GM12878 (cell line): ENCODE results near the gene HHAT. TPM values are rescaled to one million over a fixed set of nuclear protein-coding genes. Genes with fewer than 3 reads are reported as not detected.

Experiments
- ATAC-seq: fragments of 200-7000 bp; cut with Tn5 transposase; 3 replicates; pipeline ENCODE4 v1.9.1; 2020; ENCODE audit warnings: mild to moderate bottlenecking, moderate library complexity
- BruUV-seq: library from RNA; stranded (reverse); fragments of 400-500 nt; replicated peaks from 2 replicates; lab custom pipeline; 2021; lab: Mats Ljungman, UMichigan
- CTCF ChIA-PET: fragments of 300-600 bp; sonication (Branson Sonifier 250); formaldehyde crosslinking; extraction: SDS; loops from one replicate; lab custom pipeline; 2021; ENCODE audit warnings: inconsistent platforms; lab: Yijun Ruan, JAX
- POLR2A ChIA-PET: fragments of 350-600 bp; formaldehyde crosslinking; extraction: SDS; loops from one replicate; lab custom pipeline; 2021; ENCODE audit warnings: inconsistent platforms; lab: Charles Lee
- RAD21 ChIA-PET: fragments of 300-600 bp; sonication (Branson Sonifier 250); formaldehyde crosslinking; loops from one replicate; lab custom pipeline; 2023; ENCODE audit warnings: antibody characterized with exemption; ENCODE audit not compliant: unreplicated experiment; lab: Charles Lee
- SMC1A ChIA-PET: fragments of 300-600 bp; sonication (Branson Sonifier 250); formaldehyde crosslinking; loops from one replicate; lab custom pipeline; 2023; ENCODE audit not compliant: unreplicated experiment, uncharacterized antibody; lab: Charles Lee
- DNase-seq: peaks from one replicate; pipeline ENCODE4 v3.0.0-alpha.2; 2011; ENCODE audit warnings: low read depth, low spot score
- FAIRE-seq: peaks from 3 replicates; lab custom pipeline; 2011; peaks lifted over from hg19 to GRCh38; lab: Jason Lieb, UNC
- H2AFZ ChIP-seq: 2 replicates; pipeline ENCODE4 v1.6.0; 2011; ENCODE audit warnings: low read depth, low read length, control low read depth; ENCODE audit not compliant: control insufficient read depth
- H3K27ac ChIP-seq: 2 replicates; pipeline ENCODE4 v1.5.1; 2011; ENCODE audit warnings: control low read depth; ENCODE audit not compliant: control insufficient read depth, insufficient read depth
- H3K27me3 ChIP-seq, 2 experiments: replicated peaks in 1 of 2; 2 replicates each; pipeline versions ENCODE4 v1.6.0 to v1.6.1; 2011; ENCODE audit warnings: low read length in 1 of 2; ENCODE audit not compliant: control insufficient read depth in 2 of 2, insufficient read depth in 2 of 2
- H3K36me3 ChIP-seq, 2 experiments: 2 replicates each; pipeline ENCODE4 v1.5.1; 2011; ENCODE audit warnings: low read length in 1 of 2; ENCODE audit not compliant: control insufficient read depth in 2 of 2, insufficient read depth in 2 of 2
- H3K4me1 ChIP-seq: 2 replicates; pipeline ENCODE4 v1.6.1; 2011; ENCODE audit warnings: mild to moderate bottlenecking, low read length, moderate library complexity, mixed read lengths; ENCODE audit not compliant: control insufficient read depth, insufficient read depth
- H3K4me2 ChIP-seq: 2 replicates; pipeline ENCODE4 v1.6.0; 2011; ENCODE audit warnings: control low read depth; ENCODE audit not compliant: control insufficient read depth, insufficient read depth
- H3K4me3 ChIP-seq: fragments of 200-600 bp; sonication (generic); 2 replicates; pipeline ENCODE4 v1.5.1; 2016
- H3K79me2 ChIP-seq: 2 replicates; pipeline ENCODE4 v1.6.0; 2011; ENCODE audit warnings: low read length; ENCODE audit not compliant: control insufficient read depth, insufficient read depth
- H3K9ac ChIP-seq: 2 replicates; pipeline ENCODE4 v1.8.0; 2011; ENCODE audit warnings: low read length, control low read depth, mixed read lengths; ENCODE audit not compliant: control insufficient read depth, insufficient read depth
- H3K9me3 ChIP-seq: replicated peaks from 3 replicates; pipeline ENCODE4 v1.5.1; 2011; ENCODE audit warnings: mild to moderate bottlenecking, low read length; ENCODE audit not compliant: control insufficient read depth, insufficient read depth
- H4K20me1 ChIP-seq: 2 replicates; pipeline ENCODE4 v1.6.0; 2011; ENCODE audit not compliant: control insufficient read depth, insufficient read depth
- CHD1 ChIP-seq: IDR thresholded peaks from 2 replicates; pipeline ENCODE4 v1.6.1; 2012; ENCODE audit warnings: low read depth, low read length, improper control_type of control experiment
- E4F1 ChIP-seq: fragments of 450-650 bp; IDR thresholded peaks from 2 replicates; pipeline ENCODE4 v1.6.1; 2018; ENCODE audit warnings: borderline replicate concordance, mild to moderate bottlenecking; ENCODE audit not compliant: partially characterized antibody
- HSF1 ChIP-seq: fragments of 150-350 bp; IDR thresholded peaks from 2 replicates; pipeline ENCODE4 v1.6.1; 2014; ENCODE audit warnings: mild to moderate bottlenecking, low read depth, low read length
- MTA3 ChIP-seq: IDR thresholded peaks from 2 replicates; pipeline ENCODE4 v1.6.1; 2012; ENCODE audit warnings: low read length, inconsistent platforms, borderline replicate concordance
- PML ChIP-seq: IDR thresholded peaks from 2 replicates; pipeline ENCODE4 v1.6.1; 2012; ENCODE audit warnings: low read length, inconsistent platforms
- SUZ12 ChIP-seq: fragments of 200-600 bp; sonication (generic); IDR thresholded peaks from one replicate; pipeline ENCODE4 v1.6.1; 2018; ENCODE audit warnings: antibody characterized with exemption, mild to moderate bottlenecking; ENCODE audit not compliant: unreplicated experiment
- USF1 ChIP-seq: IDR thresholded peaks from 2 replicates; pipeline ENCODE4 v1.6.1; 2011; ENCODE audit warnings: borderline replicate concordance, low read depth, mild to moderate bottlenecking, moderate library complexity, mixed read lengths, low read length; ENCODE audit not compliant: insufficient read depth; ENCODE audit errors: extremely low read length
- ZBTB33 ChIP-seq: fragments of 450-650 bp; IDR thresholded peaks from 2 replicates; pipeline ENCODE4 v1.6.1; 2017; ENCODE audit warnings: mild to moderate bottlenecking
- ZNF687 ChIP-seq: fragments of 450-650 bp; IDR thresholded peaks from 2 replicates; pipeline ENCODE4 v1.6.1; 2017; ENCODE audit warnings: mild to moderate bottlenecking, moderate library complexity
- WGBS: methylation state at CpG from one replicate; pipeline ENCODE4 v1.1.6; 2016; ENCODE audit warnings: low lambda C conversion rate; ENCODE audit not compliant: insufficient replicate concordance, insufficient coverage; ENCODE audit errors: missing lambda C conversion rate; 5-methylcytosine and 5-hydroxymethylcytosine counted together
- in situ Hi-C: fragments of 300-500 bp; cut with MboI; formaldehyde crosslinking; loops from 9 replicates; pipeline ENCODE4 v1.14.3; 2018; ENCODE audit warnings: mixed read lengths
- intact Hi-C: fragments of 100-400 bp; cut with micrococcal nuclease; formaldehyde crosslinking; loops from one replicate; pipeline ENCODE4 v1.14.2; 2022; ENCODE audit not compliant: unreplicated experiment
- polyA plus RNA-seq, 11 experiments: library from polyadenylated mRNA; depleted of rRNA in 4 of 11; unstranded in 6 of 11; stranded (reverse) in 5 of 11; fragments of >200 nt; fragmentation: Nextera tagmentation in 4 of 11; fragmentation: Illumina TruSeq in 1 of 11; extraction: Ambion mirVana in 4 of 11; extraction: Trizol in 1 of 11; gene quantifications; 1 replicate in 1 of 11; 2 replicates in 10 of 11; pipeline versions ENCODE4 v1.2.1 to v1.2.3, GENCODE V29; 2011 to 2016; ENCODE audit warnings: inconsistent platforms in 2 of 11, missing spikeins in 2 of 11, low read depth in 1 of 11
- total RNA-seq, 4 experiments: library from RNA; depleted of rRNA in 3 of 4; stranded (reverse); fragments of >200 nt in 3 of 4; fragmentation: Illumina TruSeq in 1 of 4; extraction: Trizol in 1 of 4; gene quantifications; 2 replicates each; pipeline versions ENCODE4 v1.2.1 to v1.2.3, GENCODE V29; 2013 to 2021

HHAT gene
- total and polyA plus RNA-seq, 10 of the 15 experiments (the other 5 are each of a cell fraction or from before 2014, with no cell fraction given): 1.2 to 37.6 (median 2.6) TPM

- TF ChIP-seq HSF1 (no peak), CHD1 (no peak)
These were observed 361.1 kb downstream of the HHAT start (continued) for GRCh38 chr1:210689826-210690225.

- Histone ChIP-seq H4K20me1 (no peaks in the 10 kb centered on the region), H3K4me1 (peaks cover 11% of the 10 kb centered on the region), H3K4me2 (no peak overlapping the region), H3K36me3 (no peaks in the 10 kb centered on the region), H3K27me3 (no peaks in the 10 kb centered on the region), H2AFZ (no peak overlapping the region), H3K9me3 (no peaks in the 10 kb centered on the region), H3K4me3 (no peak overlapping the region), H3K79me2 (no peaks in the 10 kb centered on the region), H3K9ac (no peak overlapping the region), H3K27ac (no peak overlapping the region)
- ATAC-seq (no peak), DNase-seq (no peak), FAIRE-seq (no peak)
- CTCF ChIA-PET: no interaction called here
- in situ Hi-C loops: no loop called here
- intact Hi-C loops: no loop called here
- 92% methylated on average over 5 of the region's 5 CpGs for WGBS
- BruUV-seq: no TSS peak
- RAD21 ChIA-PET: no interaction called here
- POLR2A ChIA-PET: no interaction called here
- SMC1A ChIA-PET: no interaction called here
- no peak for TF ChIP-seq SUZ12
- no peak for TF ChIP-seq MTA3
- TF ChIP-seq ZNF687: no peak
- no peak for TF ChIP-seq USF1
- no peak for TF ChIP-seq PML
- TF ChIP-seq E4F1: no peak
- TF ChIP-seq ZBTB33: no peak
These were observed 361.5 kb downstream of the HHAT start for GRCh38 chr1:210690236-210690635.
